Stomach (tissue), 4 donors: ENCODE measurements around the gene RAB31.

Source experiments
- CTCF ChIP-seq, 7 experiments: fragments of 450-650 bp in 4 of 7; fragments of 200-600 bp in 3 of 7; sonication (generic) in 3 of 7; IDR thresholded peaks; one replicate each; pipeline ENCODE4 v1.5.1; 2016 to 2019; ENCODE audit warnings: antibody characterized with exemption in 7 of 7, control low read depth in 2 of 7, mild to moderate bottlenecking in 1 of 7
- EP300 ChIP-seq: sonication (generic); formaldehyde crosslinking; IDR thresholded peaks from one replicate; pipeline ENCODE4 v1.6.1; 2017; ENCODE audit warnings: antibody characterized with exemption
- POLR2A ChIP-seq, 4 donors: fragments of 450-650 bp; IDR thresholded peaks; one replicate each; pipeline ENCODE4 v1.6.1; 2016; ENCODE audit warnings: antibody characterized with exemption in 4 of 4, control low read depth in 2 of 4, mild to moderate bottlenecking in 1 of 4, moderate library complexity in 1 of 4

- no peak for TF ChIP-seq CTCF (IDR thresholded peaks at IDR 0.05)
- TF ChIP-seq POLR2A (IDR thresholded peaks at IDR 0.05), result no peak
- TF ChIP-seq EP300, result no peak
Observed at GRCh38 chr18:9756271-9756932, 48.3 kb downstream of the RAB31 start.
